Osteocyte (in vitro differentiated cells): ENCODE results near the gene SIDT1. TPM values are rescaled to one million over a fixed set of nuclear protein-coding genes. Genes with fewer than 3 reads are reported as not detected.

Experiments used
- DNase-seq: peaks from one replicate; pipeline ENCODE4 v3.0.0; 2021; ENCODE audit warnings: mixed read lengths; ENCODE audit not compliant: unreplicated experiment; ENCODE audit errors: extremely low spot score
- H3K27ac Mint-ChIP-seq: one replicate; pipeline ENCODE4 v1.8.0; 2021; ENCODE audit warnings: mild to moderate bottlenecking, mixed read lengths; ENCODE audit not compliant: unreplicated experiment
- H3K27me3 Mint-ChIP-seq: one replicate; pipeline ENCODE4 v1.8.0; 2021; ENCODE audit warnings: mixed read lengths; ENCODE audit not compliant: unreplicated experiment
- H3K36me3 Mint-ChIP-seq: one replicate; pipeline ENCODE4 v1.8.0; 2021; ENCODE audit warnings: mixed read lengths; ENCODE audit not compliant: unreplicated experiment
- H3K4me1 Mint-ChIP-seq: one replicate; pipeline ENCODE4 v1.8.0; 2021; ENCODE audit warnings: mixed read lengths; ENCODE audit not compliant: unreplicated experiment
- H3K4me3 Mint-ChIP-seq: one replicate; pipeline ENCODE4 v1.8.0; 2021; ENCODE audit warnings: mild to moderate bottlenecking, moderate library complexity, mixed read lengths; ENCODE audit not compliant: unreplicated experiment
- H3K9me3 Mint-ChIP-seq: one replicate; pipeline ENCODE4 v1.8.0; 2021; ENCODE audit warnings: mixed read lengths; ENCODE audit not compliant: unreplicated experiment
- CTCF ChIP-seq: fragments of 200-600 bp; sonication (generic); IDR thresholded peaks from 2 replicates; pipeline ENCODE4 v1.5.0; 2021; ENCODE audit warnings: antibody characterized with exemption, mild to moderate bottlenecking, moderate library complexity
- total RNA-seq: library from RNA; stranded (reverse); gene quantifications from 2 replicates; pipeline ENCODE4 v1.2.1, GENCODE V29; 2021

SIDT1 gene
- total RNA-seq, 1 donor from 2014 or later, result not detected

- Mint-ChIP-seq H3K4me3 (no peak overlapping the region), H3K27me3 (peaks cover 25% of the 10 kb centered on the region), H3K4me1 (no peaks in the 10 kb centered on the region), H3K9me3 (no peaks in the 10 kb centered on the region), H3K36me3 (no peaks in the 10 kb centered on the region), H3K27ac (no peak overlapping the region)
- no peak for TF ChIP-seq CTCF
- no peak for DNase-seq
These were observed 74.3 kb downstream of the SIDT1 start for GRCh38 chr3:113606539-113607218.

DNA sequence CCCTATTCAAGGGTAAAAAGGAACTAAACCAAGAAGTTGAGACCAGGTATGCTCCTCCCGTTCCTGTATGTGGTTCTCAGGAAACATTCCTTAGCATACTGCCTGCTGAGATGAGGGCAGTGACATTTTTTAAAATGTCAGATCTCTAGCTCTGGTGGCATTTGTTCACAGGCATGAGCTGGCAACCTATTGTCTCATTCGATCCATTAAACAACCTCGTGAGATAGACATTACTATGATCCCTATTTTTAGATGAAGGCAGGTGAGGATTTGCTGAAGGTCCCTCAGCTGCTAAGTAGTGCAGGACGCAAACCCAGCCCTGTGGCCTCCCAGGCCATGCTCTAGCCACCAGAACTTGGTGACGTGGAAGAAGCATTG lies 74.9 kb downstream of the SIDT1 start:
- DNase-seq, result no peak
- Mint-ChIP-seq H3K36me3 (no peaks in the 10 kb centered on the region), H3K27me3 (peaks cover 22% of the 10 kb centered on the region), H3K27ac (no peak overlapping the region), H3K4me1 (no peaks in the 10 kb centered on the region), H3K9me3 (no peaks in the 10 kb centered on the region), H3K4me3 (no peak overlapping the region)
- no peak for TF ChIP-seq CTCF

DNA sequence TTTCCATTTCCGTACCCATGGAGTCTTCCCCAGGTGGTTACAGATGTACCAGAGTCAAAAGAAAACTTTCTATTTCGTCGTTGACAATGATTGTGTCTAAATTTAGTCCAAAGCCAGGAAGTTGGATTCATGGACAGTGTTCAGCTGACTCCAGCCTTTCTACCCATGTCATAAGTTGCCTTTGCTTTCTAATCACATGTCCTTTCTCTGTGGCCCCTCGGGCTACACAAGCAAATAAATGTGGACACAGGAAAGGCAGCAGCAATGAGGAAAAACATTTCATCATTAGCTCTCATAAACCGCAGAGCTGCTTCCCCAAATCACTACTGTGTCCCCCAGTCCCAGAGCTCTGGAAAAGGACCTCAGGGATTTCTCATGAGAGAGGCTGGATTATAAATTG lies 82.0 kb downstream of the SIDT1 start:
- H3K27me3 Mint-ChIP-seq, result peaks cover 13% of the 10 kb centered on the region
- peak overlapping the region; percentile 62 for H3K27ac Mint-ChIP-seq

GRCh38 chr3:113615976-113616375 lies 83.6 kb downstream of the SIDT1 start:
- Mint-ChIP-seq H3K4me3 (no peak overlapping the region), H3K9me3 (no peaks in the 10 kb centered on the region), H3K27me3 (peaks cover 7% of the 10 kb centered on the region), H3K4me1 (peaks cover 5% of the 10 kb centered on the region), H3K27ac (no peak overlapping the region), H3K36me3 (no peaks in the 10 kb centered on the region)
- no peak for TF ChIP-seq CTCF
- DNase-seq, result no peak

More for the DNA sequence above, 82.0 kb downstream of the SIDT1 start:
- H3K4me3 Mint-ChIP-seq, result no peak overlapping the region
- no peaks in the 10 kb centered on the region for H3K9me3 Mint-ChIP-seq
- no peak for DNase-seq
- peaks cover 5% of the 10 kb centered on the region for H3K4me1 Mint-ChIP-seq
- H3K36me3 Mint-ChIP-seq, result no peaks in the 10 kb centered on the region
- no peak for TF ChIP-seq CTCF

DNA sequence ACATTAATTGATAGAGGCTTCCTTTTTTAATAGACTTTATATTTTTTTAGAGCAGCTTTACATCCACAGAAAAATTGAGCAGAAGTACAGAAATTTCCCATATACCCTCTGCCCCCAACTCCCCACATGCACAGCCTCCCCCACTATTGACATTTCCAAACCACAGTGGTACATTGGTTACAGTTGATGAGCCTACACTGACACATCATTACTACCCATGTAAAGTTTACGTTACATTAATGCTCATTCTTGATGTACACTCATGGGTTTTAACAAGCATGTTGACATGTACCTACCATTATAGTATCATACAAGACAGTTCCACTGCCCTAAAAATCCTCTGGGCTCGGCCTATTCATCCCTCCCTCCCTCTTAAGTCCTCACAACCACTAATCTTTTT lies 85.4 kb downstream of the SIDT1 start:
- Mint-ChIP-seq H3K27ac (no peak overlapping the region), H3K36me3 (no peaks in the 10 kb centered on the region), H3K9me3 (no peaks in the 10 kb centered on the region), H3K4me3 (no peak overlapping the region), H3K4me1 (peaks cover 5% of the 10 kb centered on the region), H3K27me3 (peaks cover 8% of the 10 kb centered on the region)
- no peak for TF ChIP-seq CTCF
- DNase-seq, result no peak
